Measurements from ENCODE around the gene IMMP2L. TPM values are rescaled to one million over a fixed set of nuclear protein-coding genes. Genes with fewer than 3 reads are reported as not detected.
"Not testable (repeated sequence)": the region's sequence is repeated elsewhere in the genome, so short reads cannot be mapped to it uniquely, and the experiment has no call there.

Gene IMMP2L
- total RNA-seq, 1 experiment from 2014 or later: 30.3 TPM

DNA sequence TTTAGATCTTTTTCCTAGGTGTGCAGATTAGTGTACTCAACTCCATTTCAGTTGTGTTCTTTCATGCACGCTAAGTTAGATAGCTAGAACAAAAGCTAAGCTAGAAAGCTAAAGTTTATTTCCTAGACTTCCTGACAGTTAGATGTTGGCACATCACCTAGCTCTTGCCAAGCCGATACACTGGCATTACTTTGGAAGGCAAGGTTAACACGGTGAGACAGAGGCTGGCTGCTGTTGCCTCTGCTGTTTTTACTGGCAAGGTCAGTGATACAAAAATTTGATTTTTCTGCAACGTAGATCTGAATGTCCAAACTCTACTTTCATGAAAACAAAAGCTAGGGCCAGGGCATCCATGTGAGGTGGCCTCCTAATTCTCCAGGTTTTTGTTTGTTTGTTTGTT lies 203.4 kb downstream of the IMMP2L start:
- DNase-seq (ENCODE audit: extremely low read depth, low read depth): no peak

DNA sequence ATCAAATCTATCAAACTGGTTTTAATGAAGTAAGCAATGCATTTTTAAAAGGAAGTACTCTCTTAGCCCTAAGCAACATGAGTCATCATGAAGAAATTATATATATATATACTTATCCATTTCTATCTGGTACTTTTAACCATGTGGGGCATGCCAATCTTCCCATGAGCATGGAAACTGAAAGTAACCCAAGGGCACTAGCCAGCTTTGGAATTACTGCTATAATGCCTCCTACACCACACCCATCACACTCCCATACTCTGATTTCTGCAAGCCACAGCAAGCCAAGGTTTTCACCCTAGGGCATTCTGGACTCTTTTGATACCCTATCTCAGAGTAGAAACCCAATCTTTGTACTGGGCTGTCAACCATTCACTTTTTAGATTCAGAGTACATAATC lies 204.6 kb downstream of the IMMP2L start:
- DNase-seq (ENCODE audit: extremely low read depth, low read depth): no peak

DNA sequence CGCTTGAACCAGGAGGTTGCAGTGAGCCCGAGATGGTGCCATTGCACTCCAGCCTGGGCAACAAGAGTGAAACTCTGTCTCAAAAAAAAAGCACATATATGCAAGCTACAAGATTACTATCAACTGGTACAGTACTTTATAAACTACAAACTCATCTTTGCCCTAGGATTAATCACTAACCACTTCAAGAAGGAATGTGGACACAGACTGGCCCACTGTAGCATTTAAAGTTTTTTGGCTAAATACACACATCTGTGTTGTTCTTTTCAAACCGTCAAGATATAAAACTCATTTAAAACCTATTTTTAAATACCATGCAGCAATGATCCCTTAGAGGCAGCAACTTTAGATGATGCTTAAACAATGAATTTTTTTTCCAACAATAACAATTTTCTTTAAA lies 205.4 kb downstream of the IMMP2L start:
- no peak for DNase-seq (ENCODE audit: extremely low read depth, low read depth)

DNA sequence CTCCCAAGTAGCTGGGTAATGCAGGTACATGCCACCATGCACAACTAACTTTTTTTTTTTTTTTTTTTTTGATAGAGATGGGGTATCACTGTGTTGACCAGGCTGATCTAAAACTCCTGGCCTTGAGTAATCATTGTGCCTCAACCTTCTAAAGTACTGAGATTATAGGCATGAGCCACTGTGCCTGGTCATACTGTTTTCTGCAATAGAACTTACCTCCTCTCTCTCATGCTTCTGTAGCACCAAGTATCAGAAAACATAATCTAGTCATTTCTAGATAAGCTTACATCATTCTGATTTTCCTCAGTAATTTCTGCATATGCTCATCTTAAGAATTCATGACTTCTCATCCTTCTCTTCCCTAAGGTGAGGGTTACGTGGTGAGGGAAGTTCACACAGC lies 210.0 kb downstream of the IMMP2L start:
- no peak for DNase-seq (ENCODE audit: extremely low read depth, low read depth)

DNA sequence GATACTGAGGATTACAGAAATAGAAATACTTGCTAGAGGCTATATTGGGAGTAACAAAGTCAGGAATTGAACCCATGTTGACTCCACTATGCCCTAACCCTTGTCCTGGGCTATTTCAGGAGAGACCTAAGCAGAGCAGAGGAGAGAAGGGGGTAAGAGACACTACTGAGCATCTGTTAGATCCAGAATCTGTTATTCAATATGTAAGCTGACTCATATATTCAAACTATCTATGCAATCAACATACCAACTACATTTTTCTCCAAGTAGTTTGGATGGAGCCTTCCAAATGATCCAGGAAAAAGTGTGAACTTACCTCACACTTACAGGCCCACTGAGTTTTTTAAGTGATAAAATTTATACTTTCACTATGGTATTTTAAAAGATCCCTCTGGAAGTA lies 216.1 kb downstream of the IMMP2L start:
- DNase-seq (ENCODE audit: extremely low read depth, low read depth): no peak

DNA sequence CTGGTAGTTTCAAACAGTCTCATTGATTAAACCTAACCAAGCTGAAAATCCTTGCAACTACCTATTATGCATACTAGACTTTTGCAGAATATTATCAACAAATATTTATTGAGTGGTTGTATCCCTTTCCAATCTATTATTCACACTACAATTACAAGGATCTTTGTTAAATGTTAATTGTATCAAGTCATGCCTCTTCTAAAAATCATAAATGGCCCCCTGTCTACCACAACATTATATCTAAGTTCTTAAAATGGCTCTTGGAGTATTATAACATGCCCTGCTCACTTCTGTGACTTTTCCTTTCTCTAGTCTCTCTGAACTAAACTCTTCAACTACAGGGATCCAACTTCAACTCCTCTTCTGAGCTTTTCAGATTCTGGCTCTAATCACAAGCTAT lies 219.3 kb downstream of the IMMP2L start:
- DNase-seq (ENCODE audit: extremely low read depth, low read depth): no peak

DNA sequence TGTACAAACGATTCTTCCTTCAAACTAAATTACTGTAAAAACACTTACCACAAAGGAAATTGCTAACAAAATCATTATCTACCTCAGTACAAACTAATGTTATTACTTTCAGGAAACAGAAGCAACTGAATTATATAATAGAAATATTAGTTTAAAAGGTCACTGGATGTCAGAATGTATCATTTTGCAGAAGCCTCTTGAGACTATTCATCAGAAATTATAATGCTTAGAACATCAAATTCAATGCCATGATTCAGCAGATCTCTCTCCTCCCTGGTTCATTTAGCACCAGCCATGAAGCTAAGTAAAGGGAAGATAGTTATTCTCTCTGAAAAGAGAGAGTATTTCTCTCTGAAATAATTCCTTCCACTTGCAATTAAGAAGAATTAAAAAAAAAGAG lies 223.3 kb downstream of the IMMP2L start:
- no peak for DNase-seq (ENCODE audit: extremely low read depth, low read depth)

DNA sequence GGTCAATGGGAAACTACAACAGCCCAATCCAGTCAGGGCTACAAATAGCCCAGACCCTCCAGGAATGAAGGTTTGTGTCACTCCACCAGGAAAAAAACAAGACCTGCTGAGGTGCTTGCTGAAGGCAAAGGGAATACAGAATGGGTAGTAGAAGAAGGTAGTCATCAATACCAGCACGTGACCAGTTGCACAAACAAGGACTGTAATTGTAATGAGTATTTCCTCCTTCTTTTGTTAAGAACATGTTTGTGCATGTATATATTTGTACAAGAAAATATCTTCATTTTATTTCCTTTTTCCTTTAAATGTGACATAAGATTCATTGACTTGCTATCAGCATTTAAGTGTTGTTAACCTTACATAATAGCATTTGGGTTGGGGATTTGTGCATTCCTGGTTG lies 229.3 kb downstream of the IMMP2L start:
- no peak for DNase-seq (ENCODE audit: extremely low read depth, low read depth)

DNA sequence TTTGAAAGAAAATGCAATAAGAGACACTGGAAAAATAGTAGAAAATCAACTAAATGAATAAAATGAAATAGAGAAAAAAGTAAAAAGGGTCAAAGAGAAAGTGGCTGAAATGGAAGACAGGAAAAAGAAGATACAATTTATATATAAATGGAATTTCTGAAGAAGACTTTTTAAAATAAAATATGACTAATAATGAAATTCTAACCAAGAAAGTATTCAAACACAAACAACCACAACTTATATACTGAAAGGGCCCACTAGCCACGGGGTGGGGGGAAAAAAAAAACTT lies 232.1 kb downstream of the IMMP2L start:
- DNase-seq (ENCODE audit: extremely low read depth, low read depth): no peak

DNA sequence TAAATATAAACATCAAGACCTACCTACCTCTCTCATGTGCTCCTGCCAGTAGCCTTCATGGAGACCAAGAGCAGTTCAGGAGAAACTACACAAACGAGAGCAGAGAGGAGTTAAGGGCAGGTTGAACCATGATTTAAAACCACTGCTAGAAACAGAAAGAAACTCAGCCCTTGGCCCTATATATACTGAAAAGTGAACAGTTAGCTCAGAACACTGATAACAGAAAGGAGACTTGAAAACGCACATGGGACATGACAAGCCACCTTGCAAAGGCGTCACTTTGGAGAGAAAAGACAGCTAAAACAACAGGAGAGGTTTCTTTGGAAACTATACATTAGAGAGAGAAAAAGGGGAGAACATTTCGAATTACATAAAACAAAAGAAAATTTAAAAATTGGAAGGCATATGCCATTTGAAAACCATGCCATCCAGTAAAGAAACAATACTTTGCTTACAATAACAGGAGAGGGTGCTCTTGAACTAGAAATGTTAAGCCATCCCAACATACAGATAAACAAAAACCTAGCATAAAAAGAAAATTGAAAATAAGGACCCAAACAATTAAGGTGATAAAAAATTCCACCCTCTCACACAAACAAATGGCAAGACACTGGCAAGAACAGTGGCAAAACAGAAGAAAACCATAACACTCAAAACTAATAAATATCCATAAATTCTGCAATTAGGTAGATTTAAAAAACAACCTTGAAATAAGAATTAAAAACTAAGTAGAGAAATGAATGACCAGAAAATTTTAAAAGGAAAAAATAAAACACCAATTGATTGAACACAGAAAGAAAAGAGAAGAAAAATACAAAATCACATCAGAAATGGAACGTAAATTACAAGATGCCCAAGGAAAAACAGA lies 232.7 kb downstream of the IMMP2L start:
- no peak for DNase-seq (ENCODE audit: extremely low read depth, low read depth)

DNA sequence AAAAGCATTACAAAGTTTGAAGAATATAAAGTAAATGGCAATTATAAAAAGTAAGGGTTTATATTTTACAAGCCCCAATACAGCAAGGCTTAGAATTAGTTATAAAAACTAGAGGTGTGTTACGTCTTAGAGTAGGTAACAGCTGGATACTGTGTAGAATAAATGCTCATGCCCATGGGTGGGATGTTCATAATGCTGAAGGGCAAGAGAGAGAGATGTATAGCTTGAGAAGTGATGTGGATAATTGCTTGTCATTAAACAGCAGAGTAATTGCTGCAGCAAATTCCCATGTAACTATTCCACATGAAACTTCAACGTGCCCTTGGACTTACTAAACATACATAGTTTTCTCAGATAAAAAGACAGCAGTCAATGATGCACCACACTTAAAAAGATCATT lies 233.8 kb downstream of the IMMP2L start:
- no peak for DNase-seq (ENCODE audit: extremely low read depth, low read depth)

DNA sequence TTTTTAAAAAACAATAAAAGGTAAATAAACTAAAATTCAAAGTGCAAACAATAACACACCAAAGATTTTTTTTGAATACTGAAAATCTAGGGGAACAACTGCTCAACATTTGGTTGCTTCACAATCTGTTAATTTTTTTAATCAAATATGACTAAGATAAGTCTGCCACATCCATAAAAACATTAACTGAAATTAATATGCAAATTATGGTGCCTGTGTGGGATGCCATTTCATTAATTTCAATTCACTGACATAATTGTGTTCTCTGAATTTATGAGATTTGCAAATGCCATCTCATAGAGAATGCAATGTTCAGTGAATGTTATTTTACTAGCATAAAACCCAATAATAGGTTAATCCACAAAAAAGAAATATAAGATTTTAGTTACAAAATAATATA lies 237.5 kb downstream of the IMMP2L start:
- no peak for DNase-seq (ENCODE audit: extremely low read depth, low read depth)

DNA sequence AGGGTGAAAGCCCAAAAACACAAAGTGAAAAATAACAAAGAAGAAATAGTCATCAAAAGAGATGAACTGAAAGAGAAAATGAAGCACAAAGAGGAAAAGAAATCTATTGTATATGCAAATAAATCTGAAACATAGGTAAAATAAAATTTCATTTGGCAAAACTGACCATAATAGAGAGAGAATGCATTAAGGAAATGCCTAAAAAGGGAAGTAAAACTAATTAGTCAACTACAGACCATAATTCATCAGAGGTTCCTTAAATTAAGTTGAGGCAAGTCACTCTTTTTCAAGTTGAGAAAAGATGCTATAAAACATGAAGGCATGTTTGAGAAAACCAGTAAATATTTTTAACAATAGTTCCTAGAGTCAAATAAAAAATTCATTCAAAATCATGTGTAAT lies 238.1 kb downstream of the IMMP2L start:
- no peak for DNase-seq (ENCODE audit: extremely low read depth, low read depth)

DNA sequence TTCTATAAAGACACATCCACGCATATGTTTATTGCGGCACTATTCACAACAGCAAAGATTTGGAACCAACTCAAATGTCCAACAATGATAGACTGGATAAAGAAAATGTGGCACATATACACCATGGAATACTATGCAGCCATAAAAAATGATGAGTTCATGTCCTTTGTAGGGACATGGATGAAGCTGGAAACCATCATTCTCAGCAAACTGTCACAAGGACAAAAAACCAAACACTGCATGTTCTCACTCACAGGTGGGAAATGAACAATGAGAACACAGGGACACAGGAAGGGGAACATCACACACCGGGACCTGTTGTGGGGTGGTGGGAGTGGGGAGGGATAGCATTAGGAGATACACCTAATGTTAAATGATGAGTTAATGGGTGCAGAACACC lies 238.6 kb downstream of the IMMP2L start:
- not testable (repeated sequence) for DNase-seq (ENCODE audit: extremely low read depth, low read depth)

DNA sequence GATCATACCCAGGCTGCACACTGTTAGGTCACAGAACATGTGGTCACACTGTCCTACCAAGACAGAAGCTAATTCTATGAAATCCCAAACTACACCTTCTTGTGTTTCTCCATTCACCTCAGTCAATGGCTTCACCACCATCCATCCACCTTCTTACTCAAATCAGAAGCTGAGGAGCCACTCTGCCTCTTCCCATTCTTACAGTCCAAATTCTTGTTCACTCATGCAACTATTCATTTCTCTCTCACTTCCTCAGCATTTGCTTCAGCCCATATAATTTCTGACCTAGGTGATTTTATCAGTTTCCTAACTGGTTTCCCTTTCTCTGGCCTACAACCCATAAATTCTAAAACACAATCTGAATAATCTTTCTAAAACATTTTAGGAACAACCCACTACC lies 242.2 kb downstream of the IMMP2L start:
- DNase-seq (ENCODE audit: extremely low read depth, low read depth): no peak

DNA sequence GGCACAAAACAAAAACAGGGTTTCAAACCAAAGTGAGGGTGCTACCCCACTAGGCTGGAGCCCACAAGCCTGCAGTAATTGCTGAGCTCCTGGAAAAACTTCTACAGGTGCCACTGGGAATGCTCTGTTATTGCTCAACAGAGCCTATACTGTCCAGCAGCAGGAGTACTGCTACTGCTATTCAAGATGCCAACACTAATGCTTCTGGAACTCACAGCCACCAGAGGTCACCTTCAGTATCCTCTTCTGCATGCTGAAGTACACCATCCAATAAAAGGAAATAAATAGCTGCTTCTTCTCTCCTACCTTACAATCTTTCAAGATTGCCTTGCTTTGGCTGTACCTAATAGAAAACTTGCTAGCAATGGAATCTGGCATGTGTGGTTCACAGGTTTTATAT lies 249.3 kb downstream of the IMMP2L start:
- no peak for DNase-seq (ENCODE audit: extremely low read depth, low read depth)

DNA sequence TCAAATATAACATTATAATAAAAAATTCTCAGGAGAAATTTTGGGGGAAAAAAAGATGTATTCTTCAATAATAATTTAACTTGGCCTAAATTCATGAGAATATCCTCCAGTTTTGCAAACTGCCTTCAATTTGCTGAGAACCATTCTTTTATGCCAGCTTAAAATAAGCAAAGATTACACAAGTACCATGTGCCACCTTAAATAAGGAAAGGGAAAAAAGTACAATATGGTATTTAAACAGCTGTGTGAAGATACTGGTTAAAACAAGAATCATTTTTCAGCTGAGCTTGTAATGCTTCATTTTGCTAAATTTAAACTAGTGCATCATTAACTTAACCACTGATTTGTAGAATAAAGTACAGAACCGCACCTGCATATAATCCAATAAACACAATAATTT lies 253.6 kb downstream of the IMMP2L start:
- no peak for DNase-seq (ENCODE audit: extremely low read depth, low read depth)

DNA sequence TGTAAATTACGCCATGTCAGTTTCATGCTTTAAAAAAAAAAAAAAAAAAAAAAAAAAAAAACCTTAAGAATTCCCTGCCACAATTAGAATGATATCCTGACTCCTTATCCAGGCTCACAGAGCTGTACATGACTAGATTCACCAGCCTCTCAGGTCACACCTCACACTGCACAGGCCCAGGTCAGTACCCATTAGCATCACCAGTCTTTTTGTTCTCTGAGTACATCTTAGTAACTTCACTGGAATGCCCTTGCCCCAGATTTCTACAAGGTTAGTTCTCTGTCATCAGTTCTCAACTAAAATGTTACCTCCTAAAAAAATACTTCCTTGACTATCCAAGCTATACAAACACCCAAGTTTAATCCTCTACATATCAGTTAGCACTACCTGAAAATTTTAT lies 260.4 kb downstream of the IMMP2L start:
- no peak for DNase-seq (ENCODE audit: extremely low read depth, low read depth)

DNA sequence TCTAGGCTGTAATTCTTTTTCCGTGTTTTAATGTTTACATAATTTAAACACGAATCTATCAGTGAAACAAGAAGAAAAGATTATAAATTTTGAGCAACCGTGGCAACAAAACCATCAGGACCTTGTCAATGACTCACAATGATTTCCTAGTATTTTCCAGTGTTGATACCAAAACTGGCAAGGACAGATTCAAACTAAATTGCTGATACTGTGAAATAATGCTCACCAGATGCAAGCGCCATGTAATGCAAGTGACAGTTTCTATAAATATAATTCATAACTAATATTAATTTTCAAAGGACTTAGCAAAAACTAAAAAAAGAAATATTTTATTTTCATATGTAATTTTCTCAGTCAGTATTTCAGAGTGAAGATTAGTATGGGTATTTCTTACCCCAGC lies 267.8 kb downstream of the IMMP2L start:
- no peak for DNase-seq (ENCODE audit: extremely low read depth, low read depth)

DNA sequence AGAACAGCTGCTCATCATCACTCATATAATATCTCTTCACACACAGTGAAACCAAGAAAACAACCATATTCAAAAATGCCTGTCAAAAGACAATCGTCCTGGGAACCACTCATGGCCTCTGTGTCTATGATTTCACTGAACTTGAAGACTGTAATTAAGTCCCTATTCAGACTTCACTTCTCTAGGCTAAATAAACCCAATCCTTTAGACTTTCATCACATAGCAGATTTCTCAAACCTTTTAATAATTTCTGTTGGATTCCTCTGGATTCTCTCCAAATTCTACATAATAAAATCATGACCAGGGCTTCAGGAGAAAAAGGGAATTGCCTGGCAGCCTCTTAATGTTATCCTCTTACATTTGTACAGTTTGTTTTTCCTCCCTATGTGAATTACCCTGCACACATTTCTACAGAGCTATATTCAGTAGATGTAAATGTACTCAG lies 270.2 kb downstream of the IMMP2L start:
- no peak for DNase-seq (ENCODE audit: extremely low read depth, low read depth)

DNA sequence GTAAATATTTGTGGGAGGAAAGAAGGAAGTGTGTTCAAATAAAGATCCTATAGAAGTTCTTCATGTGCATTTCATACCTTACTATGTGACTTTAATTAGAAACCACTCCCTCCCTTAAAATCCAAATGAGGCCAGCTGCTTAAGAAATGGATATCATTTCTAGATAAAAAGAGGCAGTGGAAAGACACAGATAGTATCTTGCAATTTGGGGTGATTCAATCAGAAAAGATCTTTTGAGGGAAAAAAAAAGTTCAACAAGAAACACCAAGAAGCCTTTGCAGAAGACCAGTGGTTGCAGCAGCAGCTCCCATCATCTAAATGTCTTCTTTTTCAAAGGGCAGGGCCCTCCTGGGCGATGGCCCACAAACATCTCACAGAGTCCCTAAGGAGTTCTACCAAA lies 271.3 kb downstream of the IMMP2L start:
- no peak for DNase-seq (ENCODE audit: extremely low read depth, low read depth)

DNA sequence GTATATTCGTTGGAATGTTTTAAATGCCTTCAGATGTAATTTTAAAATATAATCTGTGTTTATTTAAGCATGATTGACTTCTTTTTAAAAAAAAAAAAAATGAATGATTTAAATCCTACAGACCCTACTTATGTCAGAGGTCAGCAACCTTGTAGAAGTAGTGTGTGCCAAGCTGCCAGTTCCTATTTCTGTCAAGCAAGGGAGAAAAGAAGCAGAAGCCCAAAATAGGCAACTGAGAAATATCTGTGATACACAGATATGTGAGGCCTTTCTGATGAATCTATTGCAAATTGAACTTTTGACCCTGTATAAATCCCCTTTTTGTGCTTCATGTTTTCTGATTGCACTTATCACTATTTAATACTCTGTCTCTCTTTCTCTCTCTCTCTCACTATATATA lies 271.9 kb downstream of the IMMP2L start:
- DNase-seq (ENCODE audit: extremely low read depth, low read depth): no peak

DNA sequence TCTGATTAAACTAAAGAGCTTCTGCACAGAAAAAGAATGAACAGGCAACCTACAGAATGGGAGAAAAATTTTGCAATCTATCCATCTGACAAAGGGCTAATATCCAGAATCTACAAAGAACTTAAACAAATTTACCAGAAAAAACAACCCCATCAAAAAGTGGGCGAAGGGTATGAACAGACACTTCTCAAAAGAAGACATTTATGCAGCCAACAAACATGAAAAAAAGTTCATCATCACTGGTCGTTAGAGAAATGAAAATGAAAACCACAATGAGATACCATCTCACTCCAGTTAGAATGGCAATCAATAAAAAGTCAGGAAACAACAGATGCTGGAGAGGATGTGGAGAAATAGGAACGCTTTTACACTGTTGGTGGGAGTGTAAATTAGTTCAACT lies 273.9 kb downstream of the IMMP2L start:
- DNase-seq (ENCODE audit: extremely low read depth, low read depth): not testable (repeated sequence)
